SK-N-SH (cell line): ENCODE measurements around the gene MED8. TPM values are rescaled to one million over a fixed set of nuclear protein-coding genes. Genes with fewer than 3 reads are reported as not detected.
"Not testable (repeated sequence)": the region's sequence is repeated elsewhere in the genome, so short reads cannot be mapped to it uniquely, and the experiment has no call there.

Experiments
- CTCF ChIA-PET: fragments of 300-600, 350-600 bp; formaldehyde crosslinking; extraction: SDS; loops from one replicate; lab custom pipeline; 2021; lab: Yijun Ruan, JAX
- POLR2A ChIA-PET: fragments of 350-600 bp; sonication (Branson Sonifier 250); formaldehyde crosslinking; extraction: SDS; loops from one replicate; lab custom pipeline; 2020; ENCODE audit warnings: antibody characterized with exemption, inconsistent platforms; lab: Yijun Ruan, JAX
- DNase-seq: peaks from one replicate; pipeline ENCODE4 v3.0.0; 2012
- H2AFZ ChIP-seq: fragments of 200-600 bp; sonication (generic); 2 replicates; pipeline ENCODE4 v1.8.1; 2016; ENCODE audit warnings: antibody characterized with exemption, mild to moderate bottlenecking, low read depth
- H3F3A ChIP-seq: fragments of 200-600 bp; sonication (generic); replicated peaks from 2 replicates; pipeline ENCODE3; 2016; ENCODE audit warnings: antibody characterized with exemption, mild to moderate bottlenecking; ENCODE audit not compliant: insufficient read depth
- H3K27ac ChIP-seq, 2 experiments: fragments of 200-500 bp in 1 of 2; fragments of 200-600 bp in 1 of 2; sonication (Bioruptor generic) in 1 of 2; sonication (generic), shearing (Covaris generic) in 1 of 2; 2 replicates each; pipeline versions ENCODE4 v1.5.1 to v1.6.1; 2014 to 2016; ENCODE audit warnings: low read depth in 2 of 2, inconsistent platforms in 1 of 2, low read length in 1 of 2, mild to moderate bottlenecking in 1 of 2, mixed read lengths in 1 of 2
- H3K27me3 ChIP-seq: fragments of 200-600 bp; sonication (generic), shearing (Covaris generic); 2 replicates; pipeline ENCODE4 v1.6.1; 2016; ENCODE audit warnings: mixed run types; ENCODE audit not compliant: insufficient read depth
- H3K36me3 ChIP-seq, 2 experiments: fragments of 200-500 bp in 1 of 2; fragments of 200-600 bp in 1 of 2; sonication (Bioruptor generic) in 1 of 2; sonication (generic) in 1 of 2; replicated peaks in 1 of 2; 2 replicates each; pipeline versions ENCODE3 to v1.5.1; 2014 to 2016; ENCODE audit warnings: low read length in 1 of 2, mild to moderate bottlenecking in 1 of 2; ENCODE audit not compliant: insufficient read depth in 2 of 2, control insufficient read depth in 1 of 2
- H3K4me1 ChIP-seq, 2 experiments: fragments of 200-500 bp in 1 of 2; fragments of 200-600 bp in 1 of 2; sonication (Bioruptor generic) in 1 of 2; sonication (generic), shearing (Covaris generic) in 1 of 2; 2 replicates each; pipeline versions ENCODE4 v1.5.1 to v1.6.1; 2014 to 2016; ENCODE audit warnings: low read depth in 1 of 2, low read length in 1 of 2, mixed run types in 1 of 2; ENCODE audit not compliant: insufficient read depth in 2 of 2, control insufficient read depth in 1 of 2
- H3K4me2 ChIP-seq: fragments of 200-600 bp; sonication (generic), shearing (Covaris generic); 2 replicates; pipeline ENCODE4 v1.6.1; 2017; ENCODE audit warnings: mixed run types
- H3K4me3 ChIP-seq, 2 experiments: fragments of 200-500 bp in 1 of 2; fragments of 200-600 bp in 1 of 2; sonication (Bioruptor generic) in 1 of 2; sonication (generic), shearing (Covaris generic) in 1 of 2; 2 replicates each; pipeline versions ENCODE4 v1.5.1 to v1.8.1; 2014 to 2016; ENCODE audit warnings: low read depth in 2 of 2, inconsistent platforms in 1 of 2, low read length in 1 of 2, mild to moderate bottlenecking in 1 of 2, mixed read lengths in 1 of 2, moderate library complexity in 1 of 2
- H3K79me2 ChIP-seq: fragments of 200-600 bp; sonication (generic); 2 replicates; pipeline ENCODE4 v1.8.1; 2017; ENCODE audit warnings: mild to moderate bottlenecking; ENCODE audit not compliant: insufficient read depth
- H3K9ac ChIP-seq: fragments of 200-600 bp; sonication (generic); 2 replicates; pipeline ENCODE4 v1.6.1; 2017; ENCODE audit warnings: mixed run types
- H3K9me2 ChIP-seq: fragments of 200-600 bp; sonication (generic); 2 replicates; pipeline ENCODE4 v1.6.1; 2017; ENCODE audit warnings: mixed run types
- H3K9me3 ChIP-seq: fragments of 200-600 bp; sonication (generic); 2 replicates; pipeline ENCODE4 v1.6.1; 2017; ENCODE audit warnings: mixed run types, mild to moderate bottlenecking, moderate library complexity
- H4K20me1 ChIP-seq: fragments of 200-600 bp; sonication (generic); 2 replicates; pipeline ENCODE4 v1.6.1; 2017; ENCODE audit warnings: mild to moderate bottlenecking, mixed run types; ENCODE audit not compliant: insufficient read depth
- FOXJ3 ChIP-seq: sonication (generic); formaldehyde crosslinking; IDR thresholded peaks from 2 replicates; pipeline ENCODE4 v1.5.1; 2020; ENCODE audit warnings: mild to moderate bottlenecking, missing genetic modification reagents
- GABPA ChIP-seq: IDR thresholded peaks from 2 replicates; pipeline ENCODE4 v1.4.0; 2012; ENCODE audit warnings: low read depth, mild to moderate bottlenecking
- GATA2 ChIP-seq: sonication (generic); formaldehyde crosslinking; IDR thresholded peaks from 2 replicates; pipeline ENCODE4 v1.5.0; 2020; ENCODE audit warnings: mild to moderate bottlenecking, missing genetic modification reagents
- JUND ChIP-seq: IDR thresholded peaks from 2 replicates; pipeline ENCODE4 v1.4.0; 2012
- MXI1 ChIP-seq: IDR thresholded peaks from 2 replicates; pipeline ENCODE4 v1.6.1; 2012; ENCODE audit warnings: mild to moderate bottlenecking, low read depth, low read length, improper control_type of control experiment
- NRF1 ChIP-seq: IDR thresholded peaks from 2 replicates; pipeline ENCODE4 v1.6.1; 2012; ENCODE audit warnings: low read depth, mild to moderate bottlenecking, low read length
- REST ChIP-seq: IDR thresholded peaks from 2 replicates; pipeline ENCODE4 v1.6.1; 2012; ENCODE audit warnings: mild to moderate bottlenecking, low read depth, low read length, moderate library complexity
- RXRA ChIP-seq: IDR thresholded peaks from 2 replicates; pipeline ENCODE4 v1.4.0; 2012; ENCODE audit warnings: low read depth, mild to moderate bottlenecking, borderline replicate concordance
- SIN3A ChIP-seq: IDR thresholded peaks from 2 replicates; pipeline ENCODE4 v1.6.1; 2012; ENCODE audit warnings: low read depth, mild to moderate bottlenecking, low read length, moderate library complexity, borderline replicate concordance
- TAF1 ChIP-seq: IDR thresholded peaks from 2 replicates; pipeline ENCODE4 v1.6.1; 2012; ENCODE audit warnings: low read depth, mild to moderate bottlenecking, low read length, moderate library complexity, borderline replicate concordance
- TEAD4 ChIP-seq: IDR thresholded peaks from 2 replicates; pipeline ENCODE4 v1.4.0; 2012; ENCODE audit warnings: mild to moderate bottlenecking, borderline replicate concordance; ENCODE audit not compliant: insufficient read depth
- USF1 ChIP-seq: IDR thresholded peaks from 2 replicates; pipeline ENCODE4 v1.4.0; 2012; ENCODE audit warnings: low read depth, borderline replicate concordance
- USF2 ChIP-seq: fragments of 150-350 bp; IDR thresholded peaks from 2 replicates; pipeline ENCODE4 v1.6.1; 2017; ENCODE audit warnings: antibody characterized with exemption, low read length, low read depth, borderline replicate concordance
- WGBS: methylation state at CpG from one replicate; pipeline ENCODE4 v1.1.6; 2017; ENCODE audit warnings: low lambda C conversion rate; 5-methylcytosine and 5-hydroxymethylcytosine counted together
- polyA plus RNA-seq, 3 experiments: library from polyadenylated mRNA; depleted of rRNA; stranded (reverse); fragments of >200 nt; gene quantifications; 2 replicates each; pipeline ENCODE4 v1.2.3, GENCODE V29; 2012
- TF ChIP-seq, protein P1 (sequence below): IDR thresholded peaks from 2 replicates; pipeline ENCODE4 v1.4.0; 2012; ENCODE audit warnings: low read depth, borderline replicate concordance

The MED8 gene
- polyA plus RNA-seq, 1 of the 3 experiments (the other 2 are of a cell fraction) = 33.7 TPM

DNA sequence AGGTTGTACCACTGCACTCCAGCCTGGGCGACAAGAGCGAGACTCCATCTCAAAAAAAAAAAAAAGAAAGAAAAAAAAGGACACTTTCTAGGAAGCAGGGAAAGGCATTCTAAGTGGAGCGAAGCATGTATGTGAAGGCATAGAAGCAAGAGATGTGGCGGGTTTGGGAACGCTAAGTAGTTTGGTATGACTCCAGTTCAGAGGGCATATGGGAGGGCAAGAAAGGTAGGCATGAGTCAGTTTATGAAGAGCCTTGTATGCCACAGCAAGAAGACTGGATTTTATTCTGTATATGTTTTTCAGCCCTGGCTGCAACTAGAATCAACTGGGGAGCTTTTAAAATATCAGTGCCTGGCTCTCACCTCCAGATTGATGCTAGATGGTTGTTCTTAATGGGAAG lies 17.4 kb downstream of the MED8 start:
- Histone ChIP-seq H3K36me3 (peaks cover 0 to 9% of the 10 kb centered on the region in 2 experiments), H3K79me2 (peaks cover 43% of the 10 kb centered on the region), H3K9ac (no peak overlapping the region), H3K4me2 (peak overlapping the region; percentile 26; the same call in 1 of the 2 replicates), H3K9me2 (no peaks in the 10 kb centered on the region), H3K9me3 (no peaks in the 10 kb centered on the region), H3K4me3 (no peak overlapping the region), H3K4me1 (peaks cover 6 to 27% of the 10 kb centered on the region in 2 experiments; a peak in 3 of 4 replicates), H3K27me3 (no peaks in the 10 kb centered on the region), H4K20me1 (no peaks in the 10 kb centered on the region), H3K27ac (peak overlapping the region in 1 of 2 experiments; percentile 70; a peak in 2 of 4 replicates), H2AFZ (no peak overlapping the region), H3F3A (peaks cover 40% of the 10 kb centered on the region)
- WGBS = 91% methylated on average over 5 of the region's 5 CpGs
- TF ChIP-seq GATA2 (CRISPR knock-in tag) = no peak
- no peak for TF ChIP-seq USF2
- no peak for TF ChIP-seq FOXJ3 (CRISPR knock-in tag)
- no peak for TF ChIP-seq REST
- TF ChIP-seq RXRA = no peak
- TF ChIP-seq TEAD4 = no peak
- DNase-seq = no peak
- ChIA-PET POLR2A (no interaction called here), CTCF (interaction anchor here (1.8 kb wide), 1 partner anchor 145 kb away, joined by 4 read pairs; no protein-coding TSS in a partner anchor)

DNA sequence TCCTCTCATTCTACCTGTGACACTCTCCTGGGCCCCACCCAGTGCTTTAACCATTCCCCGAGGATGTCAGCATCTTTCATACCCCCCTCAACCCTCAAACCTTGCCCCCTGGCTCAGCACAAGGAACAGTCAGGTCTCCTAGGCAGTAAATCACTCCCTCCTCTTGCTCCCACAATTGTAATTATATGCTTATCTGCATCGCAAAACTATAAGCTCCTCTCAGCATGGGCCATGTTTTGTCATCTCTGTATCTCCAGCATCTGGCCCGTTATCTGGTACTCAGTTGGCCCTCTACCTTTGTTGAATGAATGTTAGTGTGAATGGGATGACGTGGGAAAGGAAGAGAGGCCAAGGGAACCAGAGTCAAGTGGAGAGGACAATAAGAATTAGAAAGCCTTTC lies 19.0 kb downstream of the MED8 start:
- H3K4me3 ChIP-seq = no peak overlapping the region
- no peak for TF ChIP-seq GABPA
- TF ChIP-seq JUND = no peak
- TF ChIP-seq NRF1 = no peak
- TF ChIP-seq FOXJ3 (CRISPR knock-in tag) = no peak
- TF ChIP-seq TAF1 = no peak
- TF ChIP-seq SIN3A = no peak
- TF ChIP-seq USF1 = no peak
- TF ChIP-seq, protein P1, sequence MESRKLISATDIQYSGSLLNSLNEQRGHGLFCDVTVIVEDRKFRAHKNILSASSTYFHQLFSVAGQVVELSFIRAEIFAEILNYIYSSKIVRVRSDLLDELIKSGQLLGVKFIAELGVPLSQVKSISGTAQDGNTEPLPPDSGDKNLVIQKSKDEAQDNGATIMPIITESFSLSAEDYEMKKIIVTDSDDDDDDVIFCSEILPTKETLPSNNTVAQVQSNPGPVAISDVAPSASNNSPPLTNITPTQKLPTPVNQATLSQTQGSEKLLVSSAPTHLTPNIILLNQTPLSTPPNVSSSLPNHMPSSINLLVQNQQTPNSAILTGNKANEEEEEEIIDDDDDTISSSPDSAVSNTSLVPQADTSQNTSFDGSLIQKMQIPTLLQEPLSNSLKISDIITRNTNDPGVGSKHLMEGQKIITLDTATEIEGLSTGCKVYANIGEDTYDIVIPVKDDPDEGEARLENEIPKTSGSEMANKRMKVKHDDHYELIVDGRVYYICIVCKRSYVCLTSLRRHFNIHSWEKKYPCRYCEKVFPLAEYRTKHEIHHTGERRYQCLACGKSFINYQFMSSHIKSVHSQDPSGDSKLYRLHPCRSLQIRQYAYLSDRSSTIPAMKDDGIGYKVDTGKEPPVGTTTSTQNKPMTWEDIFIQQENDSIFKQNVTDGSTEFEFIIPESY = no peak
- no peak for TF ChIP-seq MXI1
- CTCF ChIA-PET = interaction anchor here (1.8 kb wide), 1 partner anchor 144 kb away, joined by 4 read pairs; no protein-coding TSS in a partner anchor

GRCh38 chr1:43369779-43370178 lies 19.8 kb downstream of the MED8 start:
- DNase-seq, H2AFZ ChIP-seq, H3K27me3 ChIP-seq, H4K20me1 ChIP-seq, H3K27ac ChIP-seq, H3K9me3 ChIP-seq, POLR2A ChIA-PET, H3K9ac ChIP-seq, H3K9me2 ChIP-seq, H3K4me3 ChIP-seq, H3K4me2 ChIP-seq: not testable (repeated sequence)
- Histone ChIP-seq H3K79me2 (peaks cover 67% of the 10 kb centered on the region), H3F3A (peaks cover 40% of the 10 kb centered on the region), H3K36me3 (peaks cover 6 to 15% of the 10 kb centered on the region in 2 experiments), H3K4me1 (peaks cover 13 to 27% of the 10 kb centered on the region in 2 experiments; a peak in 3 of 4 replicates)
- CTCF ChIA-PET = interaction anchor here (0.7 to 1.1 kb wide), 2 partner anchors 10 to 14 kb away, joined by 3 read pairs; no protein-coding TSS in a partner anchor
- WGBS = 97% methylated on average over 6 of the region's 6 CpGs

More for the DNA sequence above, 19.0 kb downstream of the MED8 start:
- Histone ChIP-seq H3K36me3 (peaks cover 0 to 9% of the 10 kb centered on the region in 2 experiments), H3K4me1 (peaks cover 13 to 27% of the 10 kb centered on the region in 2 experiments; a peak in 3 of 4 replicates), H3K9me2 (no peaks in the 10 kb centered on the region), H3K4me2 (no peak overlapping the region), H3F3A (peaks cover 40% of the 10 kb centered on the region), H3K27ac (no peak overlapping the region), H3K9ac (no peak overlapping the region), H3K79me2 (peaks cover 59% of the 10 kb centered on the region), H3K27me3 (no peaks in the 10 kb centered on the region), H3K9me3 (no peaks in the 10 kb centered on the region), H4K20me1 (no peaks in the 10 kb centered on the region), H2AFZ (no peak overlapping the region)
- POLR2A ChIA-PET = interaction anchor here (0.6 kb wide), 1 partner anchor 115 kb away, joined by 4 read pairs; no protein-coding TSS in a partner anchor
- no peak for DNase-seq
- 98% methylated on average over 4 of the region's 4 CpGs for WGBS
